A549 (cell line): ENCODE data around the gene HSFX2.

Experiments
- FOSL2 ChIP-seq, 2 experiments: fragments of 450-650 bp in 1 of 2; fragments of >200 bp in 1 of 2; sonication (Bioruptor Twin) in 1 of 2; formaldehyde crosslinking; IDR thresholded peaks; 2 replicates each; pipeline versions ENCODE4 v1.5.0 to v1.6.1; 2016 to 2020; ENCODE audit warnings: mild to moderate bottlenecking in 1 of 2, moderate library complexity in 1 of 2
- MAZ ChIP-seq: fragments of 150-350 bp; IDR thresholded peaks from 2 replicates; pipeline ENCODE4 v1.6.1; 2014; ENCODE audit warnings: antibody characterized with exemption, low read depth, low read length, borderline replicate concordance
- NR3C1 ChIP-seq: fragments of >200 bp; sonication (Bioruptor Twin); formaldehyde crosslinking; IDR thresholded peaks from 3 replicates; pipeline ENCODE4 v1.6.1; 2017
- PHF8 ChIP-seq: fragments of 200-600 bp; sonication (generic); IDR thresholded peaks from 2 replicates; pipeline ENCODE4 v1.6.1; 2016; ENCODE audit warnings: low read depth, mild to moderate bottlenecking, antibody characterized with exemption, moderate library complexity, borderline replicate concordance
- POLR2A ChIP-seq: IDR thresholded peaks from 2 replicates; pipeline ENCODE4 v1.6.1; 2012; ENCODE audit warnings: mild to moderate bottlenecking, low read length
- RAD21 ChIP-seq, 2 experiments: fragments of >200 bp in 1 of 2; sonication (Bioruptor Twin) in 1 of 2; formaldehyde crosslinking in 1 of 2; IDR thresholded peaks in 1 of 2; conservative IDR thresholded peaks in 1 of 2; 2 replicates in 1 of 2; 3 replicates in 1 of 2; pipeline ENCODE4 v1.6.1; 2012 to 2018; ENCODE audit warnings: inconsistent platforms in 1 of 2
- REST ChIP-seq: fragments of 200-600 bp; sonication (generic); IDR thresholded peaks from 2 replicates; pipeline ENCODE4 v1.6.1; 2016; ENCODE audit warnings: antibody characterized with exemption, mild to moderate bottlenecking, moderate library complexity
- RFX5 ChIP-seq: fragments of 450-650 bp; IDR thresholded peaks from 2 replicates; pipeline ENCODE4 v1.7.1; 2014; ENCODE audit warnings: antibody characterized with exemption, mild to moderate bottlenecking, moderate library complexity
- SREBF2 ChIP-seq: fragments of 450-650 bp; IDR thresholded peaks from 2 replicates; pipeline ENCODE4 v1.6.1; 2014; ENCODE audit warnings: mild to moderate bottlenecking, moderate library complexity
- TP53 ChIP-seq: fragments of 250-450 bp; sonication (Bioruptor Pico); IDR thresholded peaks from 2 replicates; pipeline ENCODE4 v1.5.0; 2021; ENCODE audit warnings: mild to moderate bottlenecking, moderate library complexity
- TF ChIP-seq, protein P1 (sequence below): fragments of >200 bp; sonication (Bioruptor Twin); formaldehyde crosslinking; IDR thresholded peaks from 3 replicates; pipeline ENCODE4 v1.5.1; 2016
- TF ChIP-seq, protein P2 (sequence below): IDR thresholded peaks from 2 replicates; pipeline ENCODE4 v1.6.1; 2012

DNA sequence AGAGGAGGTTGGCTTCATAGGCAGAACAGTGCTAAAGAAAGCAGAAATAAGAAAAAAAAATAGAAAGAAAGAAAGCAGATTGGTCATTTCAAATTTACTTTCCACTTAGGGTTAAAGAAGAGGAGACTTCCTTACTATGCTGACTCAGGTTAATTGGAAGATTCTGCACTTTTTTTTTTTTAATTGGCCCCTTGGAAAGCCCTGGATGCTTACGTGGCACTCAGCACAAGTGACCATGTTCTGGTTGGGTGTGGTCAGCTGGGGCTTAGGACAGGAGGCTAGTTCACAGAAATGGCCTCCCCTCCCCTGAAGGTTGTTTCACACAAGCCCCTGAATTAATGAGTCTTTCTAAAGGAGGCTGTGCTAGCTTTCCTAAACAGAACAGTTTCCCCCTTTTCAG, 22.4 kb downstream of the HSFX2 start:
- no peak for TF ChIP-seq RAD21 (conservative IDR thresholded peaks at IDR 0.05 in 1 of 2, IDR thresholded peaks at IDR 0.05 in 1 of 2)
- TF ChIP-seq, protein P1, sequence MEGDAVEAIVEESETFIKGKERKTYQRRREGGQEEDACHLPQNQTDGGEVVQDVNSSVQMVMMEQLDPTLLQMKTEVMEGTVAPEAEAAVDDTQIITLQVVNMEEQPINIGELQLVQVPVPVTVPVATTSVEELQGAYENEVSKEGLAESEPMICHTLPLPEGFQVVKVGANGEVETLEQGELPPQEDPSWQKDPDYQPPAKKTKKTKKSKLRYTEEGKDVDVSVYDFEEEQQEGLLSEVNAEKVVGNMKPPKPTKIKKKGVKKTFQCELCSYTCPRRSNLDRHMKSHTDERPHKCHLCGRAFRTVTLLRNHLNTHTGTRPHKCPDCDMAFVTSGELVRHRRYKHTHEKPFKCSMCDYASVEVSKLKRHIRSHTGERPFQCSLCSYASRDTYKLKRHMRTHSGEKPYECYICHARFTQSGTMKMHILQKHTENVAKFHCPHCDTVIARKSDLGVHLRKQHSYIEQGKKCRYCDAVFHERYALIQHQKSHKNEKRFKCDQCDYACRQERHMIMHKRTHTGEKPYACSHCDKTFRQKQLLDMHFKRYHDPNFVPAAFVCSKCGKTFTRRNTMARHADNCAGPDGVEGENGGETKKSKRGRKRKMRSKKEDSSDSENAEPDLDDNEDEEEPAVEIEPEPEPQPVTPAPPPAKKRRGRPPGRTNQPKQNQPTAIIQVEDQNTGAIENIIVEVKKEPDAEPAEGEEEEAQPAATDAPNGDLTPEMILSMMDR: no peak
- TF ChIP-seq PHF8: no peak
- TF ChIP-seq MAZ: no peak
- no peak for TF ChIP-seq POLR2A
- no peak for TF ChIP-seq NR3C1
- TF ChIP-seq SREBF2: no peak
- TF ChIP-seq FOSL2 (IDR thresholded peaks at IDR 0.05): no peak
- no peak for TF ChIP-seq FOSL2 (CRISPR knock-in tag; IDR thresholded peaks at IDR 0.05)
- no peak for TF ChIP-seq RFX5
- TF ChIP-seq, protein P2, sequence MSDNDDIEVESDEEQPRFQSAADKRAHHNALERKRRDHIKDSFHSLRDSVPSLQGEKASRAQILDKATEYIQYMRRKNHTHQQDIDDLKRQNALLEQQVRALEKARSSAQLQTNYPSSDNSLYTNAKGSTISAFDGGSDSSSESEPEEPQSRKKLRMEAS: no peak
- TF ChIP-seq REST: no peak
- TF ChIP-seq TP53 (CRISPR knock-in tag): no peak
